ENCODE results near the gene EZH2.

EZH2 gene

DNA sequence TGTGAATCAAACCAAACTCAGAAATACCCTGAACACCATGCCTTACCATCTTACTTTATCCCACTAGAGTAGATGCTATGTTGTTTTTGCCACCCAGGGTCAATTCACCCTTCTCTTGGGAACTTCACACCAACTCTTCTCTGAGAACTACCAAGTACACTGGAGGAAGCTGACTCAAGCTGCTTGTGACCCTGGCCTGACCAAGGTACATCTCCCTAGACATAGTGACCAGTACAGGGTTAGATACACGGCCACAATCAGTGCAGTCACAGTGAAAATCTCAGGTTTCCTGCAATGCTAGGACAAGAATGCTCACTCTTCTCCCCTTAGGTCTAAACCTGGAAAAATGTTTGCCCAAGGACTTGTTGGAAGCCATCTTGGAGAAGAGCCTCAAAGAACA, 31.8 kb downstream of the EZH2 start:
- no peak for DNase-seq

DNA sequence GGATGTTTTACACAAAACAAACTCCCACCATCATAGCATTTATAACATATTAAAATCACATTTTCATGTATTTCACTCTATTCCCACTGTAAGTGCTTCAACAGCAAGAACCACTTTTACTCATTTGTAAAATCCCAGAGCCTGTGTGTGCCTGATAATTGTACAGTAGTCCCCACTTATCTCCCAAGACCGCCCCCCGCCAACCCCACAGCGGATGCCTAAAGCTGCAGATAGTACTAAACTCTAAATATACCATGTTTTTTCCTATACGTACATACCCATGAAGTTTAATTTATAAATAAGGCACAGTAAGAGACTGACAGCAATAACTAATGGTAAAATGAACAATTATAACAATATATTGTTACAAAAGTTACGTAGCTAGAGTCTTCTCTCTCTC, 33.5 kb downstream of the EZH2 start:
- DNase-seq = no peak

DNA sequence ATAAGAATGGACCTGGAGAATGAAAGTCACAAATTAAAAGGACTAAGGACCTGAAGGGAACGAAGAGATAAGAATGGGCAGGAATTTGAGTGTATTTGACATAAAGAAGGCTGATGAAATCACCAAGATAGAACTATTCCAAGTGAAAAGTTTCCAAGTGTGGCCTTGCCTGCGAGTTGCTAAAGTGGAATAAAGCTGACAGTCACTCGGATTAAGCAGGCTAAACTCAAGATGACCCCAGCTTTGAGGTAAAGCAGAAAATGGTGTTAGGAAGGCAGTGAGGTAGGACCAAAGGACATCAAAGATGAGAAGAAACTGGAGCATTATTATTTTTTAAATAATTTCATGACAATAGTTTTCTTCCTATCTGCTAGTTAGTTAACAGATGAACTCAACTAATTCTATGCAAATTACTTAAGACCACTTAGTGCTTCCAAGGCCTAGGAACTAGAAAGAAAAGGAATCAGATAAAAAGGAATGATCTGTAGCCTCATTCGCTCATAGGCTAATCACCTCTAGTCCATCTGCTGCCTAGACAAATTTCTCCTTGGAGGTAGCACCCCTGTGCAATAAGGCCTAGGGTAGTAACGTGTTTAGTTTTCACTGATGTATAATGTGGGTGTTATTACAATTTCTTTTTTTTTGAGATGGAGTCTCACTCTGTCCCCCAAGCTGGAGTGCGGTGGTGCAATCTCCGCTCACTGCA, 34.5 kb downstream of the EZH2 start:
- DNase-seq = no peak

DNA sequence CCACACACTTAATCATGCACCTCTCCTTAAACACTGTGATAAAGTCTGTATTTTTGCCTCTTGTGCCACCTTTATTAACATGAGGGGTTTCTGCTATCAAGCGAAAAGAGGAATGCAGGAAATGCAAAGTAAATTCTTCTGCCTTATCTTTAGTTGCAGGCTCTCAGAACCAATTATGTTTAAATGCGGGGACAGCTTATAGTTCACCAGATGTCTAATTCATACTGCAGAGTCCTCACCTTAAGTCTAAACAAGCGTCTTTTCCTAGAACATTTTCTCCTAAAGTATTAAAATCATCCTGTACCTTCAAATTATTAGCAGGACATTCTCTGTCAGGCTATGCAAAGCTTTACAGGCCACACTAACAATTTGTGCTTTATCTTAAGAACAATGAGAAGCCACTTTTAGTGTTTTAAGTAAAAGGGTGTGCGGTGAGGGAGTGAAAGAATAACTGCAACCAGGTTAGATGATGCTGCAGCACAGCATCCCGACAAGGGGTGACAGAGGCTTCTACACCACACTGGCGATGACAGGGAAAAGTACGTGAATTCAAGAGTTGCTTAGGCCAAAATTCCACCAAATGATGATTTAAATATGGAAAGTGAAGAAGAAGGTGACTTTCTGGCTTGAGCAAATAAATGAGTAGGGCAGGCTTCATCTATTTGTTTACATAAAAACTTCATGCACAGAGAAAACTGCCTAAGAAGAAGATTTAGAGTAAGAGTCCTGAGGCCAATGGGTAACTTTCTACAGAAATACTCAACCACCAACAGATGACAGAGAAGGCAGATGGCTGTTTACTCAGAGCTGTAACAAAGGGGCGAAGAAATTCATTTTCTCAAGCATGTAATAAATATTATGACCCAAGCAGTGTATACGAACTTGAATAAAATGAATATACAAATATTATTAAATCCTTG, 36.0 kb downstream of the EZH2 start:
- DNase-seq = no peak

DNA sequence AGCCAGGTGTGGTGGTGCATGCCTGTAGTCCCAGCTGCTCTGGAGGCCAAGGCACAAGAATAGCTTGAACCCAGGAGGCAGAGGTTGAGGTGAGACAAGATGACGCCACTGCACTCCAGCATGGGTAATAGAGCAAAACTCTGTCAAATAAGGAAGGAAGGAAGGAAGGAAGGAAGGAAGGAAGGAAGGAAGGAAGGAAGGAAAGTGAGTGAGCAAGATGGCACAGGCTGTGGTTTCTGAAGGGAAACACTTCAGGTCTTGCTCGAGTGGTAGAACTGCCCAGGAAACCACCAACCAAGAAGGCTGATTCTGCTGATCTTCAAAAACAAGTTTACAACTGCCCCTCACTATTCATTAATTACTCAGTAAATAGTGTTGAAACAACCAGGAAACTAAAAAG, 45.2 kb downstream of the EZH2 start:
- no peak for DNase-seq

DNA sequence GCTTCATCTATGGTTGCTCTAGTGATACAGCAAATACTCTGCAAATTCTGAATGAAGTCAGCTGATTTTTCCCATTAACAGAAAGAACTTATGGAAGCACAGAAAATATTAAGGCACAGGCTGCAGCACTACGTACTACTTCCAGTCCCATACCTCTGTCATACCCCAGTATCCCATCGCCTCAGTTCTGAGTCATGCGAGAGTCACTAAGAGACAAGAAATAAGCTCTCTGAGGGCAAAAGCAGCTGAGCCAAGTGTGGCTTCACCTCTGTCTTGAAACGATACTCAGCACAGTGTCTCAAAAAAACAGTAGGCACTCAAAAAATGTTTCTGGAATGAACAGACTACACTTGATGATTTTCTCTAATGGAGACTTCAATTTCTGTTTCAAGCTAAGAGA, 48.2 kb downstream of the EZH2 start:
- no peak for DNase-seq

DNA sequence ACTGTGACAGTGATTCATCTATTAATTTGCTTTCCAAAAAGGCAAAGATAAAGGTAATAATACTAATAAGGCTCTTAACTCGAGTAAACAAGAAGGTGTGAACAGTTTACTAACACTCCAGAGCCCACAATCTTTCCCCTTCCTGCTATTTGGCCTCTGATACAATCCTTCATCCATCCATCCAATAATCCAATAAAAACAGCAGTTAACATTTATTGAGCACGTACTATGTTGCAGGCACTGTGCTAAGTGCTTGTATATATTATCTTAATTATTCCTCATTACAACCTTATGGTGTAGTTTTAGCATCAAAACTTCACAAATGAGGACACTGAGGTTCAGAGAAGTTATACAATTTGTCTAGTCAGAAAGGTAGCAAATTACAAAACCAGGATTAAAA, 49.5 kb downstream of the EZH2 start:
- no peak for DNase-seq

DNA sequence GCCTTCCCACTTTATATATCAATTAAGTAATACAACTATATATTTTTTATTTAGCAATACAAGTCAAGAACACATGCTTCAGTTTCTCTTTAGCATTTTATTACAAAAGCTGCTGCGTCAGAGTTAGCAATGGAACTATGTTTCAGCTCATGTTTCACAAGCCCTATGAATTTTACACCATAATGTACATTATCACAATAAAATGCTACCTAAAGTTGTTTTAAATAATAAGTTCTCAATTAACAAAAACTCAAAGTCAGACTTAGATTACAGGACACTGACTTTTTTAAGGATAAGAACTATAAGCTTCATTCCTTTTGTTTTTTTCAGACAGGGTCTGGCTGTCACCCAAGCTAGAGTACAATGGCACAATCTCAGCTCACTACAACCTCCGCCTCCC, 52.3 kb downstream of the EZH2 start:
- DNase-seq = no peak

DNA sequence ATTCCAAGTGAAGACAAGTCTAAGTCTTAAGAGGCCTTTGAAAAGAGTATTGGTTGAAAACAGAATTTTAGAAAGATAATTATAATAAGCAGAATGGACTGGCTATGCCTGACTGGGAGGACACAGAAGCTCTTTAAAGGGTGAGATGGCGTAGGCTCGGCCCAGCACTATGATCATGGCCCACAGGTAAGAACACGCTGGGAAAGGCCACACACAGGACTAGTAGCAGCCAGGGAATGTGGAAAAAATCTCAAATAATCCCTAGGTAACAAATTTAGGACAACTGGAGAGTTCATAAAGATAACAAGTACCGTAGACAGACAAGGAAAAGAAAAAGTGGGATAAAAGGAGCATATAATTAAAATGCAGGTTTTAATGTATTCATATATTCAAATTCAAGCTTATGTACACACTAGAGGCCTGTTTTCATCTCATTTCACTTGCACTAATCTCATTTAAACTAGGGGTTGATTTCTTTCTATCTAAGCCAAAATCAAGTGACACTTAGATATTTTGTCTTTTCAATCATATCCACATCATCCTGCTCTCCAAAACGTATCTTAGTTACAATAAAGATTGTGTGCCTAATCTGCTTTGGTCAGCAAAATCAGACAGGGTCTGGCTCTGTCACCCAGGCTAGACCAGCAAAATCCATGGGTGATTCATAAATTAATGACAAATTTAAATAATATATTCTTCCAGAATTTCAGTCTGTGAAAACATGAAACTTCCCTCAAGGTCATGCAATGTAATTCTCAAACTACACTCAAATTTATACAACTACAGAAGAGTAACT, 53.0 kb downstream of the EZH2 start:
- no peak for DNase-seq

DNA sequence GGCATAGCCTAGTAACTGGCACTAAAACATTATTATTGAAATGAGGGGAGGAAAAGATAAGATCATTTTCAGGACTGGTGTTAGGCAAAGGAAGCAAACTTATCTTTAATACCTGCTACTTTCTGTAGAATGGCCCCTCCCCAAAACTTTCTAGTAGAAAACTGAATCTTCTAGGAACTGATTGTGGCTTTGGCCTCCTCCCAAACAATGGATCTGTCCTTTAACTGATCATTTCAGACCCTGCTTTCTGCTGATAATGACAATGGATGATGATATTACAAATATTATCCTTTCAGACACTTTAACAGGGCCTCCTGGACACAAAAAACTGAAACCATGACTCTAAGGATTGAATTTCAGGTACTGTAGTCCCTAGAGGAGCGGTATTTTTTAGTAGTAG, 55.1 kb downstream of the EZH2 start:
- no peak for DNase-seq

DNA sequence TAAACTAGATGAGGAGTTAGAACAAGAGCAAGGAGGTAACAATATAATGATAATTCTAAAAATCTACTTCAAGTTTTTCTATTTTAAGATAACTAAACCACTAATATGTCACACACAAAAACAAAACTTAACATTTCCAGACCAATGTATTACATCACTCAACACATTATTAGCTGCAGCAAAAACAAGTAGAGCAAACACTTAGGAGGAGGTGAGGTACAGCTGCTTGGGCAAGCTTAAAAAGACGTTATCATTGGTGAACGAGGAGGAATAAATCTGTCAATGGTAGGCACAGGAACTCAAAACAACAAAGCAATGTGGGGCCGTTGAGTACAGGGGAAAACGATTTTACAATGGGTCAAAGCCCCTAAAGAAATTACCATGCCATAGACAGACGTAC, 58.8 kb downstream of the EZH2 start:
- DNase-seq = no peak

DNA sequence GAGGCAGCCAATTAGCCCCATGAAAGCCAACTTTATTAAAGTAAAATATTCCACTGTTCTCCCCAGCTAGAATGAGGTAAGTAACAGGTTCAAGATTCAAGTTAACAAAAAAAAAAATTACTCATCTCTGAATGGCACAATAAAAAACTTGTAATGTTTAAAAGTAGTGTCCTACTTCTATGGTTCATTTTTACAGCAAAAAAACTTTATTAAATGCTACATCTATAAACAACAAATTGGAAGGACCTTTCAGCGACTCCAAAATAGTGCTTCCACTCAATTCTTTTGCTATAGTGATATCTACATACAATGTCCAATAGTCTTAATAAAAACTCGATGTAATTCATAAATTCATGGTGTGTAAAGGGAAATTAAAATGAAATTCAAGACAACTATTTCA, 59.2 kb downstream of the EZH2 start:
- no peak for DNase-seq

DNA sequence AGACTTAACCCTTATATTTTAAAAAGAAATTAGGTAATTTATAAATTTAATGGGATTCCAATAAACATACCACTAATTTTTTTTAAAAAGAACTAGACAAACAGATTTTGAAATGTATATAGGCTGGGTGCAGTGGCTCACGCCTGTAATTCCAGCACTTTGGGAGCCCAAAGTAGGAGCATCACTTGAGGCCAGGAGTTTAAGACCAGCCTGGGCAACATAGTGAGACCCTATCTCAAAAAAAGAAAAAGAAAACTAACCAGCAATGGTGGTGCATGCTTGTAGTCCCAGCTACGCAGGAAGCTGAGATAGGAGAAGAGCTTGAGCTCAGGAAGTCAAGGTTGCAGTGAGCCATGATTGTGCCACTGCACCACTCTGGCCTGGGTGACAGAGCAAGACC, 62.7 kb downstream of the EZH2 start:
- no peak for DNase-seq

DNA sequence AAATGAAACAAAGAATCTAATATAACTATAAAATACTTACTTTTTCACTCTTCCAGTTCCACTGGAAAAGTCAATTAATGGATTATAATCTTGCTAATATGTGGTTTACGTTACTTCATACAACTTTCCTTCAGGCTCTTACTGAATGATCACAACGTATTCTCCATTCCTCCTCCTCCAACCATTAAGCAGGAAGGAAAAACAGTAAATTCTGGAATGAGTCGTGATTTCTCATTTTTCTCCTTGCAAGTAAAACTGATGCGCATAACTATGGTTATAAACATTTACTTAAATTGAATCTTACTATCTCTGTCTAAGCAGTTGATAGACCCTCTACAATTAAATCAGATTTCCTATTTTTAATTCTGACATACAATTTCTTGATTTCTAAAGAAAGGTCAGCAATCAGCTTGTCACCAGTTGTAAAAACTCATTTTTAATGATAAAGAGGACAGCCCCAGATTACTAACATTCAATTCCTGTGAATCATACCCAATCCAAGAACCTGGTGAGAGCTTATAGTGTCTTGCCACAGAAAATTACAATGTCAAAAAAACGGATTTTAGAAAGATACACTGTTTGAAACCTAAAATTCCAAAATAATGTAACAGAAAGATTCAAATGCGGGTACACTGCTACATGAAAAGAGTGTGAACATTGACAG, 64.3 kb downstream of the EZH2 start:
- DNase-seq = no peak

DNA sequence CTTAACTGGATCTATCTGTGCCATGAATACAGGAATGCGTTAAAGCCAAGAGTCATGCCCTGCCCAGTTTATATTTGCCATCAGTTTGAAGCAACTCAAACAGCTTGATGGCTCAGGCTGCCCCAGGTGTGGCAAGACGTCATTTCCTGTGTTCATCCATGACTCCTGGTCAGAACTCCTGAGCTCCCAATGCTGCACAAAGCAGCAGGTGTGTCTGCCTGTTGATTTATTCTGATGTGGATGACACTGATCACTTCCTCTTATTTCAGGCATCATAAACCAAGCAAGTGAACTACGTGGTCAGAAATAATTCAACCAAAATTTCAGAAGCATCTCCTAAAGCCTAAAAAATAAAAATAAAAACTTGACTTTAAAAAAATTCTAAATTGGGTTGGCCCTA, 68.5 kb downstream of the EZH2 start:
- no peak for DNase-seq

DNA sequence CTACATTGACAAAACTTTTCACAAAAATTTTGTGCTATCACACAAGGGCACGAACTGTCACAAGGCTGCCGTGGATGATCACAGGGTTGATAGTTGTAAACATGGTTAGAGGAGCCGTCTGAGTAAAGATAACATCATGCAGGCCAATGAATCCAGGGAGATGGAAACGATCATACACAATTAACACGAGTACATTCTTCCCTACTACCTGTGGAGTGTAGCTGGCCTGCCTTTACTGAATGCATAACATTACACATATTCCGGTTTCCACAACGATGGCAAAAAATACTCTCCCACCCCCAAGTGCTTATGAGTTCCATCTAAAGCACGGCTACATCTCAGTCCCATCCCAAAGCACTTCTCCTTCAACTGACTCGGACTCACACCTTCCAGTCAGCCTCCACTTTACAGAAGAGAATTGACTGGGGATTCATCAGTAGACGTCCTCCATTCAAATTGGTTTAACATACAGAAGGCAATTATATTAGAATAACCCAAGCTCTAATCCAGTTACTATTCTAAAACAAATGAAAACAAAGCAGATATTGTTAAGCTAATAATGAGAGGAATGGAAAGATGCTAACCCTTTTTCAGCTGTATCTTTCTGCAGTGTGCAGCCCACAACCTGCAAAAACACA, 69.0 kb downstream of the EZH2 start:
- DNase-seq = no peak

DNA sequence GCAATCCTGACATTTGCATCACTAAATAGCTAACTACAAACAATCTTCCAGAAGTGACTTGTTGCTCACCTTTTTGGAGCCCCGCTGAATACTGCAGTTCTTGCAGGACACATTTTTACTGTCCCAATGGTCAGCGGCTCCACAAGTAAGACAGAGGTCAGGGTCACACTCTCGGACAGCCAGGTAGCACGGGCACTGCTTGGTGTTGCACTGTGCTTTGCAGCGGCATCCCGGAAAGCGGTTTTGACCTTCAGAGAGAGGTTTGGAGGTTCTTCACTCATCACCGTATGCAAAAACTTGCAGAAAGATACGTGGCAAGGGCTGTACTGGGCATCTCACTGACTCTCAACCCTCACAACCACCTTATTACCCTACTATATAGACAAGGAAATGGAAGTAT, 70.2 kb downstream of the EZH2 start:
- no peak for DNase-seq

DNA sequence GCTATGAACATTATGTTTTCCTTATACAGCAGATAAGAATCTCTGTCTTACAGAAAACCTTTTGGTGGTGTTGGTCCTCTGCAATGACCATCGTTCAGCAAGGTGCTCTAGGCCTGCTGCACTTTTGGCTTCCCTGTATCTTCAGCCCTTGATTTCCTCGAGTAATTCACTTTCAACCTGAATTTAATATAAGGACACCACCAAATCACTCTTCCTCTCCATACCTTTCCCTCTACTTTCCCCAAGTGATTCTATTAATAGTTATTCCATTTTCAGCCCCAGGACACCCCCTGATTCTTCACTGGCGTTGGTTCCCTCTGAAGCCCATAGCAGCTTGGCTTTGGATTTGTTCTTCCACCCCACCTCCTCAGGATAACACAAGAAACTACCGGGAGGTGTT, 72.2 kb downstream of the EZH2 start:
- no peak for DNase-seq

DNA sequence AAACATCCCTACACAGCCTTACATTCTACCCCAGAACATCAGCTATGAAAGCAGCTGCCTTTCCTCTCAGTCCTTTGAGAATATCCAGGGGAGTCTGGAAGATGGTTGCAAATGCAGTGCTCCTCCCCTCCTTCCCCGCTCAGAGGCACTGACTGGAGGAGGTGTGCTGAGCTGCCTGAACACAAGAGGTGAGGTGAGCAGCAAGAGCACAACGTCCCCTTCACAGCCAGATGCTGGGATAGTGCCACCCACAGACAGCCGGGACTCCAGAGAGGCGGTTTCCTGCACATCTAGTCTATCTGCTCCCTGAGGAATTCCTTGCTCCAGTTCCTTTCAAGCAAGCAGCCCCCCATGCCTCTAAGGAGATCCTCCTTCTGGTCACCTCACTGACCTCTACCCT, 74.2 kb downstream of the EZH2 start:
- DNase-seq = no peak

DNA sequence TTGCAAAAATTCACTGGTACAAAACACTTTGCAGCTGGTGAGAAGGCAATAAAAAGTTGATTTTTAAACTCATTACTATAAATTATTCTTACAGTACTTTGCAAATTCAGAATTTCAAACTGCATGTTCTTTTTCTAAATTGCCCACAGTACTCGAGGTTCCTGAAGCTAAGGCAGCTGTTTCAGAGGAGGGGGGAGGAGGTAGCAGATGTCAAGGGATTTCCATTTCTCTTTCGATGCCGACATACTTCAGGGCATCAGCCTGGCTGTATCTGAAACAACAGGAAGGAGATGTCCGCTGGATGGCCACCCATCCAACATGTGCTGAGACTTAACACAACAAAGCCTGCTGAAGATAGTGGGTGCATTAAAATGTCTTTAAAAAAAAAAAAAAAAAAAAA, 76.7 kb downstream of the EZH2 start:
- no peak for DNase-seq

DNA sequence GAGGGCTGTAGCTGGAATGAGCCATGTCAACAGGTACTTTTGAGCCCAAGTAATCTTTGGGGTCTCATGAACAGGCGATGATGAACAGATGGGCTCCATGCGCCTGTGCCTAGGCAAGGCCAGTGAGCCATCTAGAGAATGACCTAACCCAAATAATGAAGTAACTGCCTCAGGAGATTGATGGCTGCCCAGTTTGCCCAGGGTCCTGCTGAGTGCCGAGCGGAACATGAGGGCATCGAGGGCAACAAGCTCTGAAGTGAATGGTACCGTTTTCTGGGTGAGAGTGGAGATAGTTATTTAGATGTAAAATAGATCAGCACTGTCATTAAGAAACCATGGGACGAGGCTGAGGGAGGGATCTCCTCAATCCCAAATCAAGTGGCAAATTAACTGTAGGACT, 77.9 kb downstream of the EZH2 start:
- no peak for DNase-seq

DNA sequence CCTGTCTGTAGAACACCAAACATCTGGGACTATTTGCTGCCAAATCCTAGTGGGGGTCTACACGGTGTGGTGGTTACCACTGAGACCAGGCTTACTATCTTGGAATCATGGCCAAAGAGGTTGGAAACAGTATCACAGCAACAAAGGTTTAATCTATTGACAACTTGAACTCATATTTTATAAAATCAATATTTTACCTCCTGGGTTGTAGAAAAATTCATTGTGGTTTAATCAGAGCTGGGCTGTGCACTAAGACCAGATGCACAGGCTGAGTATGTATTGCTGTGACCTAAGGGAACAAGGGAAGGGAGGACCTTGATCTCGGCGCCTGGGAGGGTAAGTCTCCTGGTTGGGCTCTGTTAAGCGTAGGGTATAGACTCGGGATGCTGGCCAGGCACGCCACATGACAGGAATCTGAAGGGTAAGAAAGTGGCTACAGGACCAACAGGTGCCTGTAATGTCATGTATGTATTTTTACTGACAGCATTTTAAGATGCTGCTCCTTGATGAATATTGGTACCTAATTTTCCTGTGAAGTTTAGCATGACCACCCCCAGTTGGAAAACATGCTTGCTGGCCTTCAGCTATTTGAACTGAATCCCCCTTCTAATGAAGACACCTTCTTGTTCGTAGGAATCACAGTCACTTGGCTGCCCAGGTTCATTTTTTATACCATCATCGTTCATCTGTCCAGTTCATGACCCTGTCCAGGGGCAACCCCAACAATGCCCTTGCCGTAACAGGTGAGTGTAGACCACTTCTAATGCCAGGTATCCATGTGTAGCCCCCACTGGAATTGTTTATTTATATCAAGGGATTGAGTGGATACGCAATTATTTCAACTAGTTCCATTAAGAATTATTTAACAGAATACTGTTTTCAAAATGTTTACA, 79.5 kb downstream of the EZH2 start:
- DNase-seq = no peak
